ENCODE measurements around the gene TPRA1.

- TF ChIP-seq CTCF (conservative IDR thresholded peaks at IDR 0.05; ENCODE audit: low read depth in 2 of 2), result no peak
- no peak for TF ChIP-seq POLR2AphosphoS5 (IDR thresholded peaks at IDR 0.05; ENCODE audit: low read depth)
- no peak for TF ChIP-seq STAT1 (IDR thresholded peaks at IDR 0.05; ENCODE audit: unreplicated experiment)
- TF ChIP-seq REST (IDR thresholded peaks at IDR 0.05; ENCODE audit: unreplicated experiment), result no peak
- TF ChIP-seq EZH2 (IDR thresholded peaks at IDR 0.05; ENCODE audit: low read depth, unreplicated experiment), result no peak
These were observed 37.9 kb upstream of the TPRA1 start for GRCh38 chr3:127628426-127628787.
